ENCODE results near the gene NPTN. TPM values are rescaled to one million over a fixed set of nuclear protein-coding genes. Genes with fewer than 3 reads are reported as not detected.

NPTN gene
- total RNA-seq, 1 donor from 2014 or later: 43.3 TPM

GRCh38 chr15:73538123-73538522 lies 95.1 kb downstream of the NPTN start:
- Histone ChIP-seq H3K27me3 (ENCODE audit: control insufficient read depth in 3 of 3, insufficient read depth in 3 of 3, low read length in 3 of 3) (no peaks in the 10 kb centered on the region), H3K4me3 (ENCODE audit: low read length in 3 of 3) (no peak overlapping the region), H3K9ac (ENCODE audit: low read depth in 1 of 3, low read length in 3 of 3) (no peak overlapping the region), H3K4me1 (ENCODE audit: control insufficient read depth in 3 of 3, insufficient read depth in 3 of 3, low read length in 3 of 3) (no peaks in the 10 kb centered on the region), H3K27ac (ENCODE audit: low read depth, low read length) (no peak overlapping the region), H3K9me3 (ENCODE audit: control insufficient read depth in 3 of 3, low read length in 3 of 3) (no peaks in the 10 kb centered on the region), H3K36me3 (ENCODE audit: control insufficient read depth in 3 of 3, insufficient read depth in 3 of 3, low read length in 3 of 3) (no peaks in the 10 kb centered on the region)

GRCh38 chr15:73530649-73531048 lies 102.5 kb downstream of the NPTN start:
- no peaks in the 10 kb centered on the region for H3K4me1 ChIP-seq (ENCODE audit: control insufficient read depth in 3 of 3, insufficient read depth in 3 of 3, low read length in 3 of 3)
- H3K4me3 ChIP-seq (ENCODE audit: low read length in 3 of 3): no peak overlapping the region
- no peak overlapping the region for H3K27ac ChIP-seq (ENCODE audit: low read depth, low read length)
- no peaks in the 10 kb centered on the region for H3K9me3 ChIP-seq (ENCODE audit: control insufficient read depth in 3 of 3, low read length in 3 of 3)
- no peak overlapping the region for H3K9ac ChIP-seq (ENCODE audit: low read depth in 1 of 3, low read length in 3 of 3)
- no peaks in the 10 kb centered on the region for H3K36me3 ChIP-seq (ENCODE audit: control insufficient read depth in 3 of 3, insufficient read depth in 3 of 3, low read length in 3 of 3)
- H3K27me3 ChIP-seq (ENCODE audit: control insufficient read depth in 3 of 3, insufficient read depth in 3 of 3, low read length in 3 of 3): no peaks in the 10 kb centered on the region

- H3K4me3 ChIP-seq (ENCODE audit: low read length in 3 of 3): no peak overlapping the region
- no peaks in the 10 kb centered on the region for H3K27me3 ChIP-seq (ENCODE audit: control insufficient read depth in 3 of 3, insufficient read depth in 3 of 3, low read length in 3 of 3)
- H3K4me1 ChIP-seq (ENCODE audit: control insufficient read depth in 3 of 3, insufficient read depth in 3 of 3, low read length in 3 of 3): no peaks in the 10 kb centered on the region
- no peaks in the 10 kb centered on the region for H3K36me3 ChIP-seq (ENCODE audit: control insufficient read depth in 3 of 3, insufficient read depth in 3 of 3, low read length in 3 of 3)
- no peak overlapping the region for H3K27ac ChIP-seq (ENCODE audit: low read depth, low read length)
- no peak overlapping the region for H3K9ac ChIP-seq (ENCODE audit: low read depth in 1 of 3, low read length in 3 of 3)
- no peaks in the 10 kb centered on the region for H3K9me3 ChIP-seq (ENCODE audit: control insufficient read depth in 3 of 3, low read length in 3 of 3)
These were observed 105.6 kb downstream of the NPTN start for GRCh38 chr15:73527598-73527997.

- H3K4me1 ChIP-seq (ENCODE audit: control insufficient read depth in 3 of 3, insufficient read depth in 3 of 3, low read length in 3 of 3): no peaks in the 10 kb centered on the region
- H3K4me3 ChIP-seq (ENCODE audit: low read length in 3 of 3): no peak overlapping the region
- H3K27me3 ChIP-seq (ENCODE audit: control insufficient read depth in 3 of 3, insufficient read depth in 3 of 3, low read length in 3 of 3): no peaks in the 10 kb centered on the region
These were observed 108.3 kb downstream of the NPTN start for GRCh38 chr15:73524919-73525318.

GRCh38 chr15:73522011-73522410 lies 111.2 kb downstream of the NPTN start:
- Histone ChIP-seq H3K27me3 (ENCODE audit: control insufficient read depth in 3 of 3, insufficient read depth in 3 of 3, low read length in 3 of 3) (no peaks in the 10 kb centered on the region), H3K4me3 (ENCODE audit: low read length in 3 of 3) (no peak overlapping the region), H3K4me1 (ENCODE audit: control insufficient read depth in 3 of 3, insufficient read depth in 3 of 3, low read length in 3 of 3) (no peaks in the 10 kb centered on the region), H3K9me3 (ENCODE audit: control insufficient read depth in 3 of 3, low read length in 3 of 3) (no peaks in the 10 kb centered on the region), H3K9ac (ENCODE audit: low read depth in 1 of 3, low read length in 3 of 3) (no peak overlapping the region), H3K36me3 (ENCODE audit: control insufficient read depth in 3 of 3, insufficient read depth in 3 of 3, low read length in 3 of 3) (no peaks in the 10 kb centered on the region), H3K27ac (ENCODE audit: low read depth, low read length) (no peak overlapping the region)

More at GRCh38 chr15:73524919-73525318, 108.3 kb downstream of the NPTN start:
- Histone ChIP-seq H3K36me3 (ENCODE audit: control insufficient read depth in 3 of 3, insufficient read depth in 3 of 3, low read length in 3 of 3) (no peaks in the 10 kb centered on the region), H3K27ac (ENCODE audit: low read depth, low read length) (no peak overlapping the region), H3K9ac (ENCODE audit: low read depth in 1 of 3, low read length in 3 of 3) (no peak overlapping the region), H3K9me3 (ENCODE audit: control insufficient read depth in 3 of 3, low read length in 3 of 3) (no peaks in the 10 kb centered on the region)

GRCh38 chr15:73518876-73519733 lies 114.1 kb downstream of the NPTN start:
- Histone ChIP-seq H3K36me3 (ENCODE audit: control insufficient read depth in 3 of 3, insufficient read depth in 3 of 3, low read length in 3 of 3) (no peaks in the 10 kb centered on the region), H3K9me3 (ENCODE audit: control insufficient read depth in 3 of 3, low read length in 3 of 3) (no peaks in the 10 kb centered on the region), H3K27ac (ENCODE audit: low read depth, low read length) (no peak overlapping the region), H3K27me3 (ENCODE audit: control insufficient read depth in 3 of 3, insufficient read depth in 3 of 3, low read length in 3 of 3) (no peaks in the 10 kb centered on the region), H3K4me3 (ENCODE audit: low read length in 3 of 3) (no peak overlapping the region), H3K9ac (ENCODE audit: low read depth in 1 of 3, low read length in 3 of 3) (no peak overlapping the region), H3K4me1 (ENCODE audit: control insufficient read depth in 3 of 3, insufficient read depth in 3 of 3, low read length in 3 of 3) (no peaks in the 10 kb centered on the region)

- H3K9me3 ChIP-seq (ENCODE audit: control insufficient read depth in 3 of 3, low read length in 3 of 3): no peaks in the 10 kb centered on the region
These were observed 114.9 kb downstream of the NPTN start for GRCh38 chr15:73518180-73518862.

GRCh38 chr15:73517566-73517965 lies 115.6 kb downstream of the NPTN start:
- no peak overlapping the region for H3K9ac ChIP-seq (ENCODE audit: low read depth in 1 of 3, low read length in 3 of 3)
- H3K27me3 ChIP-seq (ENCODE audit: control insufficient read depth in 3 of 3, insufficient read depth in 3 of 3, low read length in 3 of 3): no peaks in the 10 kb centered on the region
- no peaks in the 10 kb centered on the region for H3K9me3 ChIP-seq (ENCODE audit: control insufficient read depth in 3 of 3, low read length in 3 of 3)
- no peak overlapping the region for H3K4me3 ChIP-seq (ENCODE audit: low read length in 3 of 3)
- no peaks in the 10 kb centered on the region for H3K4me1 ChIP-seq (ENCODE audit: control insufficient read depth in 3 of 3, insufficient read depth in 3 of 3, low read length in 3 of 3)
- no peak overlapping the region for H3K27ac ChIP-seq (ENCODE audit: low read depth, low read length)
- H3K36me3 ChIP-seq (ENCODE audit: control insufficient read depth in 3 of 3, insufficient read depth in 3 of 3, low read length in 3 of 3): no peaks in the 10 kb centered on the region

More at GRCh38 chr15:73518180-73518862, 114.9 kb downstream of the NPTN start:
- H3K9ac ChIP-seq (ENCODE audit: low read depth in 1 of 3, low read length in 3 of 3): no peak overlapping the region
- H3K36me3 ChIP-seq (ENCODE audit: control insufficient read depth in 3 of 3, insufficient read depth in 3 of 3, low read length in 3 of 3): no peaks in the 10 kb centered on the region
- H3K27ac ChIP-seq (ENCODE audit: low read depth, low read length): no peak overlapping the region
- no peaks in the 10 kb centered on the region for H3K27me3 ChIP-seq (ENCODE audit: control insufficient read depth in 3 of 3, insufficient read depth in 3 of 3, low read length in 3 of 3)
- no peak overlapping the region for H3K4me3 ChIP-seq (ENCODE audit: low read length in 3 of 3)
- no peaks in the 10 kb centered on the region for H3K4me1 ChIP-seq (ENCODE audit: control insufficient read depth in 3 of 3, insufficient read depth in 3 of 3, low read length in 3 of 3)

GRCh38 chr15:73515527-73515926 lies 117.7 kb downstream of the NPTN start:
- Histone ChIP-seq H3K9ac (ENCODE audit: low read depth in 1 of 3, low read length in 3 of 3) (no peak overlapping the region), H3K9me3 (ENCODE audit: control insufficient read depth in 3 of 3, low read length in 3 of 3) (no peaks in the 10 kb centered on the region), H3K4me1 (ENCODE audit: control insufficient read depth in 3 of 3, insufficient read depth in 3 of 3, low read length in 3 of 3) (no peaks in the 10 kb centered on the region), H3K36me3 (ENCODE audit: control insufficient read depth in 3 of 3, insufficient read depth in 3 of 3, low read length in 3 of 3) (no peaks in the 10 kb centered on the region), H3K27ac (ENCODE audit: low read depth, low read length) (no peak overlapping the region), H3K27me3 (ENCODE audit: control insufficient read depth in 3 of 3, insufficient read depth in 3 of 3, low read length in 3 of 3) (no peaks in the 10 kb centered on the region), H3K4me3 (ENCODE audit: low read length in 3 of 3) (no peak overlapping the region)

Measured in skeletal muscle tissue (tissue), 4 donors.